Tibial artery (tissue), 4 donors: ENCODE measurements around the gene LRP6.

Experiments used
- DNase-seq, 2 donors: peaks; one replicate each; pipeline ENCODE4 v3.0.0-alpha.2; 2019
- H3K27ac ChIP-seq, 2 donors: fragments of 200-600 bp; sonication (generic) in 1 of 2; 1 replicate in 1 of 2; 2 replicates in 1 of 2; pipeline ENCODE4 v1.5.1; 2018 to 2019; ENCODE audit warnings: mild to moderate bottlenecking in 1 of 2
- H3K27me3 ChIP-seq, 2 donors: fragments of 200-600 bp; sonication (generic) in 1 of 2; one replicate each; pipeline versions ENCODE4 v1.5.1 to v1.6.0; 2016 to 2019
- H3K36me3 ChIP-seq, 3 donors: fragments of 200-600 bp; sonication (generic) in 2 of 3; one replicate each; pipeline ENCODE4 v1.5.1; 2016 to 2019; ENCODE audit warnings: mild to moderate bottlenecking in 2 of 3
- H3K4me1 ChIP-seq, 4 donors: fragments of 200-600 bp; sonication (generic) in 2 of 4; 1 replicate in 3 of 4; 2 replicates in 1 of 4; pipeline ENCODE4 v1.5.1; 2016 to 2019
- H3K4me3 ChIP-seq, 2 donors: fragments of 200-600 bp; sonication (generic) in 1 of 2; 1 replicate in 1 of 2; 2 replicates in 1 of 2; pipeline ENCODE4 v1.5.1; 2018 to 2019; ENCODE audit warnings: mild to moderate bottlenecking in 2 of 2
- H3K9me3 ChIP-seq, 3 donors: fragments of 200-600 bp; sonication (generic) in 1 of 3; one replicate each; pipeline ENCODE4 v1.5.1; 2016 to 2019
- CTCF ChIP-seq, 2 experiments: fragments of 200-600 bp in 1 of 2; fragments of 450-650 bp in 1 of 2; IDR thresholded peaks; one replicate each; pipeline ENCODE4 v1.5.1; 2017 to 2019; ENCODE audit warnings: antibody characterized with exemption in 2 of 2, mild to moderate bottlenecking in 1 of 2, moderate library complexity in 1 of 2
- intact Hi-C: fragments of 100-400 bp; cut with DNase I; formaldehyde crosslinking; loops from one replicate; pipeline ENCODE4 v1.15.0; 2023; ENCODE audit warnings: low total_unique reads

Gene LRP6

GRCh38 chr12:12273291-12273957, 6.6 kb upstream of the LRP6 start:
- no peak for TF ChIP-seq CTCF (IDR thresholded peaks at IDR 0.05)
- Histone ChIP-seq H3K27ac (no peak overlapping the region), H3K4me3 (no peak overlapping the region), H3K4me1 (no peaks in the 10 kb centered on the region), H3K9me3 (no peaks in the 10 kb centered on the region), H3K36me3 (no peaks in the 10 kb centered on the region), H3K27me3 (no peaks in the 10 kb centered on the region)
- intact Hi-C loops: no loop called here
- DNase-seq: no peak

- peaks cover 0 to 2% (median 0%) of the 10 kb centered on the region in 4 donors for H3K4me1 ChIP-seq
- no peaks in the 10 kb centered on the region for H3K9me3 ChIP-seq
- H3K27me3 ChIP-seq: no peaks in the 10 kb centered on the region
- H3K27ac ChIP-seq: no peak overlapping the region
- H3K4me3 ChIP-seq: no peak overlapping the region
- no peak for TF ChIP-seq CTCF (IDR thresholded peaks at IDR 0.05)
- H3K36me3 ChIP-seq: no peaks in the 10 kb centered on the region
- no peak for DNase-seq
- intact Hi-C loops: no loop called here
Observed at GRCh38 chr12:12272869-12273268, 6.0 kb upstream of the LRP6 start.

GRCh38 chr12:12270226-12270625, 3.4 kb upstream of the LRP6 start:
- no peaks in the 10 kb centered on the region for H3K9me3 ChIP-seq
- peaks cover 0 to 7% (median 0%) of the 10 kb centered on the region in 4 donors for H3K4me1 ChIP-seq
- H3K27me3 ChIP-seq: no peaks in the 10 kb centered on the region
- no peak for DNase-seq
- no peak overlapping the region for H3K4me3 ChIP-seq
- no peak overlapping the region for H3K27ac ChIP-seq
- H3K36me3 ChIP-seq: no peaks in the 10 kb centered on the region
- TF ChIP-seq CTCF (IDR thresholded peaks at IDR 0.05): no peak
- intact Hi-C loops: no loop called here

- Histone ChIP-seq H3K4me3 (peak overlapping the region; percentile 64 to 87), H3K4me1 (peaks cover 0 to 20% (median 8%) of the 10 kb centered on the region in 4 donors), H3K9me3 (no peaks in the 10 kb centered on the region), H3K36me3 (no peaks in the 10 kb centered on the region), H3K27me3 (no peaks in the 10 kb centered on the region), H3K27ac (peak overlapping the region in 1 of 2 donors; percentile 99)
- TF ChIP-seq CTCF (IDR thresholded peaks at IDR 0.05): no peak
- intact Hi-C loops: loop anchor here (5.0 to 10.0 kb wide), 2 partner anchors 447 to 1095 kb away; partner anchors contain the start of genes CDKN1B and SMIM10L1
- no peak for DNase-seq
Observed at GRCh38 chr12:12267742-12268200, 927 bp upstream of the LRP6 start.

GRCh38 chr12:12266389-12266872, 413 bp downstream of the LRP6 start:
- DNase-seq: peak in 1 of 2 donors; percentile 67
- intact Hi-C loops: loop anchor here (5.0 to 10.0 kb wide), 2 partner anchors 448 to 1094 kb away; partner anchors contain the start of genes CDKN1B and SMIM10L1
- H3K4me3 ChIP-seq: peak overlapping the region; percentile 64 to 87
- H3K9me3 ChIP-seq: no peaks in the 10 kb centered on the region
- H3K36me3 ChIP-seq: no peaks in the 10 kb centered on the region
- peaks cover 0 to 20% (median 8%) of the 10 kb centered on the region in 4 donors for H3K4me1 ChIP-seq
- no peak for TF ChIP-seq CTCF (IDR thresholded peaks at IDR 0.05)
- no peaks in the 10 kb centered on the region for H3K27me3 ChIP-seq
- peak overlapping the region; percentile 97 to 99 for H3K27ac ChIP-seq
